Stomach (tissue), 9 donors: ENCODE data around the gene FAM120C. TPM values are rescaled to one million over a fixed set of nuclear protein-coding genes. Genes with fewer than 3 reads are reported as not detected.

ENCODE experiments used
- DNase-seq, 2 donors: peaks; one replicate each; pipeline versions ENCODE4 v3.0.0 to v3.0.0-alpha.2; 2013 to 2019
- H3K27ac ChIP-seq, 5 donors: fragments of 200-600 bp in 4 of 5; sonication (generic) in 4 of 5; one replicate each; pipeline ENCODE4 v1.5.1; 2013 to 2019; ENCODE audit warnings: mild to moderate bottlenecking in 1 of 5, moderate library complexity in 1 of 5
- H3K27me3 ChIP-seq, 3 donors: fragments of 200-600 bp; sonication (generic); one replicate each; pipeline ENCODE4 v1.5.1; 2017 to 2019; ENCODE audit warnings: mixed run types in 1 of 3
- H3K36me3 ChIP-seq, 4 donors: fragments of 200-600 bp; sonication (generic); 1 replicate in 3 of 4; 2 replicates in 1 of 4; pipeline ENCODE4 v1.5.1; 2016 to 2019
- H3K4me1 ChIP-seq, 4 donors: fragments of 200-600 bp; sonication (generic); one replicate each; pipeline ENCODE4 v1.5.1; 2016 to 2019
- H3K4me3 ChIP-seq, 4 donors: fragments of 200-600 bp; sonication (generic) in 3 of 4; one replicate each; pipeline ENCODE4 v1.5.1; 2016 to 2019; ENCODE audit warnings: mild to moderate bottlenecking in 1 of 4
- H3K9me3 ChIP-seq, 4 donors: fragments of 200-600 bp; sonication (generic); one replicate each; pipeline ENCODE4 v1.5.1; 2016 to 2019
- EP300 ChIP-seq: sonication (generic); formaldehyde crosslinking; IDR thresholded peaks from one replicate; pipeline ENCODE4 v1.6.1; 2017; ENCODE audit warnings: antibody characterized with exemption
- POLR2A ChIP-seq, 4 donors: fragments of 450-650 bp; IDR thresholded peaks; one replicate each; pipeline ENCODE4 v1.6.1; 2016; ENCODE audit warnings: antibody characterized with exemption in 4 of 4, control low read depth in 2 of 4, mild to moderate bottlenecking in 1 of 4, moderate library complexity in 1 of 4
- POLR2AphosphoS5 ChIP-seq, 3 donors: sonication (generic); formaldehyde crosslinking; IDR thresholded peaks; one replicate each; pipeline ENCODE4 v1.6.1; 2016; ENCODE audit warnings: antibody characterized with exemption in 3 of 3
- WGBS, 5 donors: extraction: QIAGEN DNeasy Blood & Tissue Kit in 3 of 5; methylation state at CpG; one replicate each; pipeline versions ENCODE4 v1.1.5 to v1.1.7; 2013 to 2018; 5-methylcytosine and 5-hydroxymethylcytosine counted together
- intact Hi-C: fragments of 100-400 bp; cut with DNase I; formaldehyde crosslinking; loops from one replicate; pipeline ENCODE4 v1.15.1; 2023; ENCODE audit warnings: low total_unique reads
- polyA plus RNA-seq, 3 donors: library from polyadenylated mRNA; stranded (reverse); fragments of 200-250 nt; gene quantifications; one replicate each; pipeline ENCODE4 v1.2.3, GENCODE V29; 2013
- total RNA-seq, 5 donors: library from RNA; depleted of rRNA; stranded (reverse); fragments of >200 nt; gene quantifications; one replicate each; pipeline versions ENCODE4 v1.1.0 to v1.2.3, GENCODE V29; 2014 to 2016
- TF ChIP-seq, protein P1 (sequence below), 7 experiments: fragments of 450-650 bp in 4 of 7; fragments of 200-600 bp in 3 of 7; sonication (generic) in 3 of 7; IDR thresholded peaks; one replicate each; pipeline ENCODE4 v1.5.1; 2016 to 2019; ENCODE audit warnings: antibody characterized with exemption in 7 of 7, control low read depth in 2 of 7, mild to moderate bottlenecking in 1 of 7
- donor health status: healthy with polysubstance abuse.
- donor health status: Bipolar disorder and iron deficiency.
- donor health status: healthy.

The FAM120C gene
- total and polyA plus RNA-seq, 8 donors = 1.8 to 23.9 (median 4.7) TPM

DNA sequence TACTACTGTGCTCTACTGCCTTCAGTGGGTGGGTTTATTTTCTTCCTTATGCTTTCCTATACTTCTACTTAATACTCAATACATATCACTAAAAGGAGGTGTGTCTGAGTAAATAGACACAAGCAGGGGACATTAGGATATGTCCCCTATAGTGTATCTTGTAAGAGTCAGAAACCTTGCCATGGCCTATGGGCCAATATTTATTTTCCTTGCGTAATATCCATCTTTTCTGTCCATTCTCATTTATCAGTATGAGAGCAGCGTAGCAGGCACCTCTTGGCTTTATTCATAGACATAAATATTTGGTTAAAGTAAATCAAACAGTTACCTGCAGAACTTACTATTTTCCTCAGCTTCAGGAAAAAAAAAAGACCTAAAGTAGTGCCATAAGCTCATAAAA is 92.2 kb downstream of the FAM120C start:
- WGBS, 5 donors = 43 to 78% (median 65%) methylated on average over 2 of the region's 2 CpGs
- no peak for DNase-seq
- no peak for TF ChIP-seq POLR2AphosphoS5 (IDR thresholded peaks at IDR 0.05)
- TF ChIP-seq, protein P1, sequence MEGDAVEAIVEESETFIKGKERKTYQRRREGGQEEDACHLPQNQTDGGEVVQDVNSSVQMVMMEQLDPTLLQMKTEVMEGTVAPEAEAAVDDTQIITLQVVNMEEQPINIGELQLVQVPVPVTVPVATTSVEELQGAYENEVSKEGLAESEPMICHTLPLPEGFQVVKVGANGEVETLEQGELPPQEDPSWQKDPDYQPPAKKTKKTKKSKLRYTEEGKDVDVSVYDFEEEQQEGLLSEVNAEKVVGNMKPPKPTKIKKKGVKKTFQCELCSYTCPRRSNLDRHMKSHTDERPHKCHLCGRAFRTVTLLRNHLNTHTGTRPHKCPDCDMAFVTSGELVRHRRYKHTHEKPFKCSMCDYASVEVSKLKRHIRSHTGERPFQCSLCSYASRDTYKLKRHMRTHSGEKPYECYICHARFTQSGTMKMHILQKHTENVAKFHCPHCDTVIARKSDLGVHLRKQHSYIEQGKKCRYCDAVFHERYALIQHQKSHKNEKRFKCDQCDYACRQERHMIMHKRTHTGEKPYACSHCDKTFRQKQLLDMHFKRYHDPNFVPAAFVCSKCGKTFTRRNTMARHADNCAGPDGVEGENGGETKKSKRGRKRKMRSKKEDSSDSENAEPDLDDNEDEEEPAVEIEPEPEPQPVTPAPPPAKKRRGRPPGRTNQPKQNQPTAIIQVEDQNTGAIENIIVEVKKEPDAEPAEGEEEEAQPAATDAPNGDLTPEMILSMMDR (IDR thresholded peaks at IDR 0.05) = no peak
- TF ChIP-seq POLR2A (IDR thresholded peaks at IDR 0.05) = no peak
- no peak for TF ChIP-seq EP300
- Histone ChIP-seq H3K4me3 (no peak overlapping the region), H3K9me3 (no peaks in the 10 kb centered on the region), H3K36me3 (peaks cover 0 to 18% (median 14%) of the 10 kb centered on the region in 4 donors), H3K4me1 (no peaks in the 10 kb centered on the region), H3K27ac (no peak overlapping the region), H3K27me3 (no peaks in the 10 kb centered on the region)
- intact Hi-C loops = no loop called here

DNA sequence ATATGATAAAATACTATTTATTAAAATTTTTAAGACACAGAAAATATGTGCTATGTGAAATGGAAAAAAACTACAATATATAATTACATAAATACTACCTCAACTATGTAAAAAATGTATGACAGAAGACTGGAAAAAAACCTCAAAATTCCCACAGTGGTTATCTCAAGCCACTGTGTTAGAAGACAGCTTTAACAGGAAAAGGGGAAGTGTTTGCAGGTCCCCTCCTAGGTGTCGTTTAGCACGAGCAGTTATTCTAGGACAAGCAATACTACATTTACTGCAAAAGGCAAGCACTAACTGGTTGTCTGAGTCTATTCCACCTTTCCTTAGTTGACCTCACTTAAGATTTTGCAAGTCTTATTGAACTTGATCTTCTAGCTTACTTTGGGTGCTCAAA is 93.9 kb downstream of the FAM120C start:
- no peak overlapping the region for H3K27ac ChIP-seq
- no peak for DNase-seq
- no peak overlapping the region for H3K4me3 ChIP-seq
- TF ChIP-seq EP300 = no peak
- no peak for TF ChIP-seq POLR2A (IDR thresholded peaks at IDR 0.05)
- H3K9me3 ChIP-seq = no peaks in the 10 kb centered on the region
- WGBS, 5 donors = 60 to 90% (median 83%) methylated on average over 1 to 2 of the region's 2 CpGs
- intact Hi-C loops = no loop called here
- no peaks in the 10 kb centered on the region for H3K4me1 ChIP-seq
- peaks cover 0 to 31% (median 23%) of the 10 kb centered on the region in 4 donors for H3K36me3 ChIP-seq
- H3K27me3 ChIP-seq = no peaks in the 10 kb centered on the region

GRCh38 chrX:54087661-54088060 is 95.4 kb downstream of the FAM120C start:
- Histone ChIP-seq H3K36me3 (peaks cover 0 to 36% (median 23%) of the 10 kb centered on the region in 4 donors), H3K27me3 (no peaks in the 10 kb centered on the region), H3K9me3 (no peaks in the 10 kb centered on the region), H3K27ac (no peak overlapping the region), H3K4me1 (no peaks in the 10 kb centered on the region), H3K4me3 (no peak overlapping the region)
- WGBS, 5 donors = 77 to 87% (median 82%) methylated on average over 4 of the region's 4 CpGs
- intact Hi-C loops = no loop called here
- TF ChIP-seq, protein P1 (IDR thresholded peaks at IDR 0.05) = no peak
- TF ChIP-seq POLR2AphosphoS5 (IDR thresholded peaks at IDR 0.05) = no peak
- TF ChIP-seq EP300 = no peak
- no peak for TF ChIP-seq POLR2A (IDR thresholded peaks at IDR 0.05)
- DNase-seq = no peak

- WGBS, 5 donors = 75 to 97% (median 89%) methylated on average over 6 of the region's 6 CpGs
- Histone ChIP-seq H3K4me1 (no peaks in the 10 kb centered on the region), H3K9me3 (no peaks in the 10 kb centered on the region), H3K27ac (no peak overlapping the region), H3K27me3 (no peaks in the 10 kb centered on the region), H3K36me3 (peaks cover 0 to 43% (median 26%) of the 10 kb centered on the region in 4 donors), H3K4me3 (no peak overlapping the region)
- TF ChIP-seq POLR2A (IDR thresholded peaks at IDR 0.05) (no peak), POLR2AphosphoS5 (IDR thresholded peaks at IDR 0.05) (no peak), EP300 (no peak)
- TF ChIP-seq, protein P1 (IDR thresholded peaks at IDR 0.05) = no peak
- intact Hi-C loops = no loop called here
- DNase-seq = no peak
These were observed 97.4 kb downstream of the FAM120C start for GRCh38 chrX:54085666-54086065.

DNA sequence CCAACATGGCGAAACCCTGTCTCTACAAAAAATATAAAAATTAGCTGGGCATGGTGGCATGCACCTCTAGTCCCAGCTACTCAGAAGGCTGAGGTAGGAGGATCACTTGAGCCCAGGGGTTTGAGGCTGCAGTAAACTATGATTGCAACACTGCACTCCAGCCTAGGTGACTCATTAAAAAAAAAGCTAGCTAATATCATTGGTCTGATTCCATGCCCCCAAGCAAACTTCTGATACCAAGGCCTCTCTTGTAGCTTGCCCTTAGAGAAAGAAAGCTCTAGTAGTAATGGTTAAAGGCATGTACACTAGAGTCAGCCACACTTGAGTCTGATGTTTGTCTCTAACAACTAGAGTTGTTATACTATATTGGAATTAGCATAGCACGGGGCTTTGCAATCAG is 106.2 kb downstream of the FAM120C start:
- Histone ChIP-seq H3K4me3 (no peak overlapping the region), H3K27ac (no peak overlapping the region), H3K27me3 (no peaks in the 10 kb centered on the region), H3K4me1 (no peaks in the 10 kb centered on the region), H3K9me3 (no peaks in the 10 kb centered on the region), H3K36me3 (peaks cover 0 to 48% (median 13%) of the 10 kb centered on the region in 4 donors)
- DNase-seq = no peak
- TF ChIP-seq, protein P1 (IDR thresholded peaks at IDR 0.05) = no peak
- 74 to 95% (median 82%) methylated on average over 2 of the region's 2 CpGs for WGBS, 5 donors
- intact Hi-C loops = no loop called here
